PFSK-1 (cell line): ENCODE results near the gene CACNG1.

Source experiments
- POLR2AphosphoS5 ChIP-seq: IDR thresholded peaks from 2 replicates; pipeline ENCODE4 v1.6.1; 2012; ENCODE audit warnings: low read depth, mild to moderate bottlenecking, control low read depth, low read length, moderate library complexity
- SIN3A ChIP-seq: IDR thresholded peaks from 2 replicates; pipeline ENCODE4 v1.6.1; 2012; ENCODE audit warnings: mild to moderate bottlenecking, low read length, moderate library complexity, borderline replicate concordance; ENCODE audit not compliant: insufficient read depth

GRCh38 chr17:67059372-67059771 lies 15.0 kb downstream of the CACNG1 start:
- TF ChIP-seq POLR2AphosphoS5 (no peak), SIN3A (no peak)
